GM21423 (cell line): Measurements from ENCODE around the gene CFAP97.
A peak's percentile ranks its signal among the peaks of the same experiment; 100 is the strongest.
"Not testable (repeated sequence)": the region's sequence is repeated elsewhere in the genome, so short reads cannot be mapped to it uniquely, and the experiment has no call there.

Source experiments
- ATAC-seq: cut with Tn5 transposase; IDR thresholded peaks from one replicate; pipeline ENCODE4 v1.9.1; 2021; ENCODE audit warnings: mild to moderate bottlenecking, moderate library complexity; ENCODE audit not compliant: unreplicated experiment

CFAP97 gene

DNA sequence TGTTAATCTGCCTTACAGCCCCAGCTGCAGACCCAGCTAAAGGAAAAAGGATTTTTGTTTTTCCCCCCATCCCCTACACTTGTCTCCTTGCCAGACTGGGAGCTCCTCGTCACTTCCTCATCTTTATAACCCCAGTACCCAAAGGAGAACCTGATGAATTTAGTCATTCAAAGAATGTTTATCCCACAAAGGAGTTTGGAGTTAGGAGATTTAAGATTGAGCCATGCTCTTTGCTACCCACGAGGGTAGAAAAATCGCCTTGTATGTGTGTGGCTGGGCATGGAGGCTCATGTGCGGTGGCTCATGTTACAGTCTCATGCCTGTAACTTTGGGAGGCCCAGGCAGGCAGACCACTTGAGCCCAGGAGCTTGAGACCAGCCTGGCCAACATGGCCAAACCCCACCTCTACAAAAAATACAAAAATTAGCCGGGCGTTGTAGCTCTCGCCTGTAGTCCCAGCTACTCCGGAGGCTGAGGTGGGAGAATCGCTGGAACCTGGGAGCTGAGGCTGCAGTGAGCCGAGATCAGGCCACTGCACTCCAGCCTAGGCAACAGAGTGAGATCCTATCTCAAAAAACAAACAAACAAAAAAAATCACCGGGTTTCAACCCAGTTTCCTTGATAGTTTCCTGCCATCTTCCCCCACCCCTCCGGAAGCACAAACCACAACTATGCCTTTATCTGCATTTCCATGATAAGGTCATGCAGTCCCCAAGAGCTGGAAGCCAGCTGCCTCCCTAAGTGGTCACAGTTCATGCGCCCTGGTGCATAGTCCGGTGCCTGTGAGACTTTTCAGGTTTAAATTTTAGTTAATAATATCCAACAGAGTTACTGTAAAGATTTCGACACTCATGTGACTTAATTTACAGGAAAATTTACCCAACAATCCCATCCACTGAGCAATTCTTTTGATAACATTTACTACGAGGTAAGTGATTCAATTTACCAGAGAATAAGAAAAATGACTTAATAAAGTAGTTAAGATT is 1.5 kb downstream of the CFAP97 start:
- peak; percentile 19 for ATAC-seq

DNA sequence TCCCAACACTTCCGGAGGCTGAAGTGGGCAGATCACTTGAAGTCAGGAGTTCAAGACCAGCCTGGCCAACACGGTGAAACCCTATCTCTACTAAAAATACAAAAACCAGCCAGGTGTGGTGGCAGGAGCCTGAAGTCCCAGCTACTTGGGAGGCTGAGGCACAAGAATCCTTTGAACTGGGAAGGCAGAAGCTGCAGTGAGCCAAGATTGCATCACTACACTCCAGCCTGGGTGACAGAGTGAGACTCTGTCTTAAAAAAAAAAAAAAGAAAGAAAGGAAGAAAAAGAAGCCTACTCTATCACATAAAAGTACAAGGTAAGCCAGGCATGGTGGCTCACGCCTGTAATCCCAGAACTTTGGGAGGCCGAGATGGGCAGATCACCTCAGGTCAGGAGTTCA is 5.6 kb downstream of the CFAP97 start:
- ATAC-seq, result not testable (repeated sequence)

DNA sequence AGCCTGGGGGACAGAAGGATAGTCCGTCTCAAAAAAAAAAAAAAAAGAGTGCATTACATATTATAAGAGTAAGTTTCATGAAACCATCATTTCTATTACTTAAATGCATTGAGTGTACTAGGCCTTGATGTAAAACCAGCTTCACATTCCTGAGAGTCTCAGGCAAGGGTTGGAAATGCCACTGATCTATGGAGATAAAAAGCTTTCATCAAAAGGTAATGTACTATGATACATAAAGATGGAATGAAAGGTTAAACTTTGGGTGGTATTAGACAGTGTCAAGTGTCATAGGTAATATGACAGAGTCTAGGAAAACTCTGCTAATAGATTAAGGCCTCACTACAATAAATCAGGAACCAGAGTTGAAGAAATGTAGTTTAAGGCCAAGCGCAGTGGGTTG is 7.4 kb downstream of the CFAP97 start:
- ATAC-seq, result no peak

DNA sequence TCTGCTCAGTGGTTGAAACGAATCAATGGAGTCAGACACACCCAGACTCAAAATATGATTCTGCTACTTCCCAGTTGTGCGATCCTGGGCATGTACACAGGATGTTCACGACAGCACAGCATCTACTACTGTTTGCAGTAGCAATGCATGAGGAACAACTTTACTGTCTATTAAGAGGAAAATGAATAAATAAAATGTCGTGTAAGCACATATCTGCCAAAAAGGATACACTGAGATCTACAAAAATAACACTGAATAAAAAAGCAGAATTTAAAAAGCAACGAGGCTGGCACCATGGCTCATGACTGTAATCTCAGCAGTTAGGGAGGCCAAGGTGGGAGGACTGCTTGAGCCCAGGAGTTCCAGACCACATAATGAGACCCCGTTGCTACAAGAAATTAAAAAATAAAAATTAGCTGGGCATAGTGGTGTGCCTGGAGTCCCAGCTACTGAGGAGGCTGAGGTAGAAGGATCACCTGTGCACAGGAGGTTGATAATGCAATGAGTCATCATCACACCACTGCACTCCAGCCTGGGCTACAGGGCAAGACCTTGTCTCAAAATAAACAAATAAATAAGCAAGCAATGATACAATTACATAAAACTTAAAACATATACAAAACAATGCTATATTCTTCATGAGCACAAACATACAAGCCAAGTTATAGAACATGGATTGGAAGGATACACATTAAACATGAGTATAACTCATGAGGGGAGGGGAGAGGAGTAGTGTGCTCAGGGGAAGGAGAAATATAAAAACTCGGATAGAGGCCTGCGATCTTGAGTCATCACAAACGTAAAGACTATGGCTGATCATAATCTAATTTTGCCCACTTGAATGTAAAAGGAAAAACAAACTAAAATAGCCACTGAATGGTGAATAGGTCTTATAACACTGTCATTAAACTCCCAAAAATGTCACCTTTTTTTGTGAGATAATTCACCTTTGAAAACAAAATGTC is 8.6 kb downstream of the CFAP97 start:
- ATAC-seq, result no peak

DNA sequence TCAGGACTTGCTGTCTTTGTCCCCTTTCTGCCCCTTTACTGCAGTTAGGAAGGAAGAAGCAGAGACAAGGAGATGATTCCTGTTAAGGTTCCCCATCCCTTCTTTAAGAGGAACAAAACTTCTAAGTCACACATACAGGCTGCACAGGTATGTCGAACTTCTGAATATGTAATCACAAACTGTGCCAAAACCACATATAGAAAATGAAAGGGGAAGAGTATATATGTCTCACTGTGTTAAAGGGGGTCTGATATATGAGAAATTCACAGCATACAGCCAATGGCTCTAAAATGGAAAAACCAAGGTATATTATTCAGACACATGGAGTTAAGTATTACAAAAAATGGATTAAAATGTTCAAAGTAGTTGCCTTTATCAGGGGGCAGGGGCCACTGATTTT is 11.7 kb downstream of the CFAP97 start:
- ATAC-seq, result peak; percentile 90

GRCh38 chr4:185190306-185190856 is 13.4 kb downstream of the CFAP97 start:
- ATAC-seq, result no peak

- ATAC-seq, result no peak
Observed at GRCh38 chr4:185189606-185190305, 14.0 kb downstream of the CFAP97 start.

DNA sequence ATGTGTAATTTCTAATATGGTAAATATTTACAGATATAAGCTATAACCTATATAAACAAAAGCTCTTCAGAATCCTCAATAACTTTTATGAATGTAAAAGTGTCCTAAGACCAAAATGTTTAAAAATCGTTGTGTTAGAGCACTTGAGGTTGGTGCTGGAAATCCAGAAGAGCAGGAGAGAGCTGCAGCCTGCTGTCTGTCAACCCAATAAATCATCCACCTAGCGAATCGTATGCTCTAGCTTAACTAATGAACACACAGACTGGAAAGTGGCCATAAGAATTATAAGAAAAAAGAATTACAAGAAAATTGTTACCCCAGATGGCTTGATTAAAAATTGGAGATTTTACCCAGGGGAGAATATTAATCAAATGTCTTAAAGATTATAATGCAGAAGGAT is 17.0 kb downstream of the CFAP97 start:
- ATAC-seq, result no peak

DNA sequence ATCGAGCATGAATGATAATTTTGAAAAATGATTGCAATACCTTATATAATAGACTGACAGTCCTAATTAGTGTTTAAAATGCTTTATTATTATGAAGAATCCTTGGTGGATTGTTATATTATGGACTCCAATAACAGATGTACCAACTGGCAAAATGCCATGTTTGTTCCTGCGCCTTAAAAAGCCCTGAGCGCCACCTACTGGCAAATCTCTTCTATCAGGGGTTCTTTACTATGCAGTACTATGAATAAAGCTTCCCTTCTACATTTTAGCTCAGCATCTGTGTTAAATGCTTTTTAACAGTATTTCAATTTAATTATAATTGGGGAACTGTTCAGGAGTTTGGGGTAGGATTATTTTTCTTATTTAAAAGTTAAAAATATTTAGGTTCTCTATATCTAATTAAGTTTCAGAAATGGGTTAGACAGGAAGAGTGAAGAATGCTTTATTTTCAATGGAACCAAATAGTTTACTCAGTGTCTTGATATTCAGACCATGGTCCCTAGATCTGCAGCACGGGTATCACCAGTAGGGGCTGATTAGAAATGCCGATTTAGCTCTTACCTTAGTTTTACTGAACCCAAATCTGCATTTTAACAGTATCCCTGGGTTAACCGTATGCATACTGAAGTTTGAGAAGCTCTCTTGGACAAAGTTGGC is 20.0 kb downstream of the CFAP97 start:
- ATAC-seq, result peak; percentile 66

DNA sequence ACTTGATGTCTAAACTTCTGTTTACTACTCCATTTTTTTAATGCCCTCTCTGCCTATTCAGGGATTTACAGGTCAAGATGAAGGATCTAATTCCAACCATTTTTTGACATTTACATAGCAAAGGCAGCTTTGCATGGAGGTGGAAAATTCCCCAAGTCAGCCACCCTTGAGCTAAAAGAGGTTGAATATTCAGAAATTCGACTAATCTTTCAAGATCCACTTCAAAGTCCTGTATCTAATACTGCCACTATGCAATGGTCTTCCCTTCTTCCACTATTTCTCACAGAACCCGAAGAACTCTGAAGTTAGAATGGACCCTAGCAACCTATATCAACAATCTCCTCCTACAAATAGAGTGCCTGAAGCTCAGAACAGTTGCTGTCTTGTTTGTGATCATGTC is 21.6 kb downstream of the CFAP97 start:
- no peak for ATAC-seq

- no peak for ATAC-seq
Observed at GRCh38 chr4:185179488-185179887, 24.3 kb downstream of the CFAP97 start.

DNA sequence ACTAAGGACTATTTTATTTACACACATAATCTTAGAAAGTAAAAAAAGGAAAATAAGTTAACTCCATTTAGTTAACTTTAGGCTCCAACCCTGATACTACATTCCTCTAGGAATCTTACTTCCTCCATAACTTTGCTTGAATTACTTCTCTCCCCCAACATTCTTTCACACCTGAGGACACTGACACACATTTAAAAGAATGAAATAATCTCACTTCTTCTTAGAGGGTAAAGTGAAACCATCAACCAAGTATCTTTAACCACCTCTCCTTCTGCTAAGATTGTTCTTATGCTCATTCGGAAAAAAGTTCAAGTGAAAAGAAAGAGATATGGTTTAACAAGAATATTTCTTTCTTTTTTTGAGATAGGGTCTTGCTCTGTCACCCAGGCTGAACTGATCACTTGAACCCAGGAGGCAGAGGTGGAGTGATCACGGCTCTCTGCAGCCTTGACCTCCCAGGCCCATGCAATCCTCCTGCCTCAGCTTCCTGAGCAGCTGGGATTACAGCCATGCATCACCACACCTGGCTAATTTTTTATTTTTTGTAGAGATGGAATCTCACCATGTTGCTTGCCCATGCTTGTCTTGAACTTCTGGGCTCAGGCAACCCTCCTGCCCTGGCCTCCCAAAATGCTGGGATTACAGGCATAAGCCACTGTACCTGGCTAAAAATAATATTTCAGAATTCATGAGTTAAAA is 32.3 kb downstream of the CFAP97 start:
- peak; percentile 80 for ATAC-seq

GRCh38 chr4:185167234-185167633 is 36.6 kb downstream of the CFAP97 start:
- no peak for ATAC-seq

- ATAC-seq, result peak; percentile 90
Observed at GRCh38 chr4:185165605-185166063, 38.2 kb downstream of the CFAP97 start.

- ATAC-seq, result no peak
Observed at GRCh38 chr4:185151296-185151695, 52.5 kb downstream of the CFAP97 start.

- ATAC-seq, result no peak
Observed at GRCh38 chr4:185149392-185149791, 54.4 kb downstream of the CFAP97 start.

GRCh38 chr4:185145572-185145971 is 58.2 kb downstream of the CFAP97 start:
- no peak for ATAC-seq

DNA sequence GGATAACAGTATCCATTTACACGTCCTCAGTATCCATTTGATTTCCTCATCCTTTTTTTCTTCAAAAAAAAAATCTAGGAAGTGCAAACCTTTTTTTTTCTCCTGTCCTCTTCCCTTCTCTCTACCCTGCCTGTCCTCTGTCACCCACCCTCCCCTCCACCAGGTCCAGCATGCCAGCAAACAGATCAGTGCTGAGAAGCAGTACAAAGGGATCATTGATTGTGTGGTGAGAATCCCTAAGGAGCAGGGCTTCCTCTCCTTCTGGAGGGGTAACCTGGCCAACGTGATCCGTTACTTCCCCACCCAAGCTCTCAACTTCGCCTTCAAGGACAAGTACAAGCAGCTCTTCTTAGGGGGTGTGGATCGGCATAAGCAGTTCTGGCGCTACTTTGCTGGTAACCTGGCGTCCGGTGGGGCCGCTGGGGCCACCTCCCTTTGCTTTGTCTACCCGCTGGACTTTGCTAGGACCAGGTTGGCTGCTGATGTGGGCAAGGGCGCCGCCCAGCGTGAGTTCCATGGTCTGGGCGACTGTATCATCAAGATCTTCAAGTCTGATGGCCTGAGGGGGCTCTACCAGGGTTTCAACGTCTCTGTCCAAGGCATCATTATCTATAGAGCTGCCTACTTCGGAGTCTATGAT is 59.1 kb downstream of the CFAP97 start:
- ATAC-seq, result no peak

GRCh38 chr4:185143601-185143969 is 60.2 kb downstream of the CFAP97 start:
- ATAC-seq, result peak; percentile 22
